Ecto neural progenitor cell (in vitro differentiated cells): Measurements from ENCODE around the gene FBN2.
"Not testable (repeated sequence)": the region's sequence is repeated elsewhere in the genome, so short reads cannot be mapped to it uniquely, and the experiment has no call there.

Source experiments
- DNase-seq: peaks from one replicate; pipeline ENCODE4 v3.0.0-alpha.2; 2018; ENCODE audit warnings: low spot score

Gene FBN2

GRCh38 chr5:128534726-128535125, 3.3 kb downstream of the FBN2 start:
- no peak for DNase-seq

- DNase-seq: no peak
Observed at GRCh38 chr5:128532776-128533175, 5.3 kb downstream of the FBN2 start.

GRCh38 chr5:128532127-128532526, 5.9 kb downstream of the FBN2 start:
- DNase-seq: no peak

- no peak for DNase-seq
Observed at GRCh38 chr5:128528637-128529255, 9.3 kb downstream of the FBN2 start.

GRCh38 chr5:128528126-128528525, 9.9 kb downstream of the FBN2 start:
- no peak for DNase-seq

- no peak for DNase-seq
Observed at GRCh38 chr5:128527077-128527476, 11.0 kb downstream of the FBN2 start.

GRCh38 chr5:128522336-128522735, 15.7 kb downstream of the FBN2 start:
- DNase-seq: no peak

- DNase-seq: no peak
Observed at GRCh38 chr5:128519827-128520226, 18.2 kb downstream of the FBN2 start.

- DNase-seq: no peak
Observed at GRCh38 chr5:128516978-128517377, 21.1 kb downstream of the FBN2 start.

GRCh38 chr5:128513806-128514205, 24.2 kb downstream of the FBN2 start:
- no peak for DNase-seq

GRCh38 chr5:128512894-128513293, 25.2 kb downstream of the FBN2 start:
- no peak for DNase-seq

GRCh38 chr5:128506643-128507042, 31.4 kb downstream of the FBN2 start:
- no peak for DNase-seq

- not testable (repeated sequence) for DNase-seq
Observed at GRCh38 chr5:128503727-128504126, 34.3 kb downstream of the FBN2 start.

- no peak for DNase-seq
Observed at GRCh38 chr5:128498844-128499455, 39.1 kb downstream of the FBN2 start.

- no peak for DNase-seq
Observed at GRCh38 chr5:128494516-128494915, 43.5 kb downstream of the FBN2 start.

GRCh38 chr5:128493657-128494329, 44.3 kb downstream of the FBN2 start:
- no peak for DNase-seq

GRCh38 chr5:128491291-128491690, 46.8 kb downstream of the FBN2 start:
- DNase-seq: no peak

- DNase-seq: no peak
Observed at GRCh38 chr5:128490761-128491160, 47.3 kb downstream of the FBN2 start.

- no peak for DNase-seq
Observed at GRCh38 chr5:128487041-128487440, 51.0 kb downstream of the FBN2 start.

GRCh38 chr5:128483738-128484137, 54.3 kb downstream of the FBN2 start:
- no peak for DNase-seq

GRCh38 chr5:128480906-128481633, 57.0 kb downstream of the FBN2 start:
- no peak for DNase-seq

- DNase-seq: no peak
Observed at GRCh38 chr5:128480158-128480557, 57.9 kb downstream of the FBN2 start.
